ENCODE data around the gene HBEGF. TPM values are rescaled to one million over a fixed set of nuclear protein-coding genes. Genes with fewer than 3 reads are reported as not detected.

HBEGF gene
- total RNA-seq, 1 experiment from 2014 or later: 2.4 TPM

GRCh38 chr5:140361901-140362300 lies 15.5 kb upstream of the HBEGF start:
- Histone ChIP-seq H2AK5ac (ENCODE audit: insufficient read length, low read length) (no peak overlapping the region), H4K91ac (ENCODE audit: insufficient read length, low read depth, low read length) (no peak overlapping the region), H3K4me1 (ENCODE audit: insufficient read depth, low read length) (no peaks in the 10 kb centered on the region; the same call in 1 of the 2 replicates), H3K14ac (ENCODE audit: insufficient read depth, low read length) (no peak overlapping the region), H3K79me2 (ENCODE audit: insufficient read depth, low read length) (no peaks in the 10 kb centered on the region), H2BK20ac (ENCODE audit: low read depth, low read length, poor library complexity, severe bottlenecking) (no peak overlapping the region), H2BK12ac (ENCODE audit: insufficient read length, low read depth, low read length) (no peak overlapping the region), H3K4me2 (ENCODE audit: insufficient read depth, insufficient read length, low read length) (no peak overlapping the region), H3K27me3 (ENCODE audit: insufficient read depth, low read length) (no peaks in the 10 kb centered on the region), H3K23me2 (ENCODE audit: insufficient read length, low read depth, low read length, poor library complexity, severe bottlenecking) (peaks cover 4% of the 10 kb centered on the region), H2BK5ac (ENCODE audit: insufficient read length, low read length) (no peak overlapping the region), H2AFZ (ENCODE audit: low read length) (no peak overlapping the region), H3K4ac (ENCODE audit: low read depth, low read length) (no peak overlapping the region), H3K9ac (ENCODE audit: extremely low read depth, insufficient read length, low read length) (no peak overlapping the region), H4K5ac (ENCODE audit: insufficient read length, low read depth, low read length) (no peak overlapping the region), H4K8ac (replicated peaks; ENCODE audit: insufficient read length, low read depth, low read length) (no peak overlapping the region), H2BK15ac (ENCODE audit: low read depth, low read length) (no peak overlapping the region), H3K23ac (ENCODE audit: insufficient read length, low read depth, low read length) (no peak overlapping the region), H3K27ac (ENCODE audit: insufficient read length, low read depth, low read length) (no peak overlapping the region), H2BK120ac (ENCODE audit: low read depth, low read length, poor library complexity, severe bottlenecking) (no peak overlapping the region), H3K79me1 (ENCODE audit: insufficient read depth, low read depth, low read length, poor library complexity, severe bottlenecking) (no peaks in the 10 kb centered on the region), H3T11ph (ENCODE audit: low read length) (no peak overlapping the region), H4K20me1 (ENCODE audit: control insufficient read depth, insufficient read depth, insufficient read length) (no peaks in the 10 kb centered on the region), H3K18ac (ENCODE audit: insufficient read length, low read depth, low read length) (no peak overlapping the region), H3K9me3 (ENCODE audit: control insufficient read depth, low read depth, low read length) (no peaks in the 10 kb centered on the region), H3K56ac (ENCODE audit: insufficient read length, low read depth, low read length) (no peak overlapping the region)
- DNase-seq: no peak
- Mint-ChIP-seq H3K9me3 (no peaks in the 10 kb centered on the region; a peak in 1 of 5 replicates), H3K27ac (no peak overlapping the region; a peak in 1 of 7 replicates), H3K36me3 (ENCODE audit: insufficient read depth in 1 of 3, low read depth in 3 of 3) (no peaks in the 10 kb centered on the region), H3K4me1 (peaks cover 5 to 23% of the 10 kb centered on the region in 2 experiments; a peak in 3 of 4 replicates), H3K4me3 (peak overlapping the region in 1 of 2 experiments; percentile 18; a peak in 2 of 5 replicates), H3K27me3 (ENCODE audit: low read depth) (peaks cover 20% of the 10 kb centered on the region)
- no peak for TF ChIP-seq CTCF (conservative IDR thresholded peaks at IDR 0.05)
- WGBS (ENCODE audit: extremely low coverage, insufficient read length, low lambda C conversion rate): no CpG with 5 or more reads among the region's 2 CpGs

All from H9 (cell line).